Fibroblast of peridontal ligament (primary cell): ENCODE results near the gene SLC6A13.
"Not testable (repeated sequence)": the region's sequence is repeated elsewhere in the genome, so short reads cannot be mapped to it uniquely, and the experiment has no call there.

Source experiments
- DNase-seq: peaks from one replicate; pipeline ENCODE4 v3.0.0-alpha.2; 2010; ENCODE audit errors: extremely low read depth

Gene SLC6A13

GRCh38 chr12:197911-198695 lies 64.5 kb downstream of the SLC6A13 start:
- DNase-seq: no peak

GRCh38 chr12:197347-197746 lies 65.3 kb downstream of the SLC6A13 start:
- no peak for DNase-seq

GRCh38 chr12:196436-196835 lies 66.2 kb downstream of the SLC6A13 start:
- no peak for DNase-seq

GRCh38 chr12:195951-196350 lies 66.7 kb downstream of the SLC6A13 start:
- no peak for DNase-seq

GRCh38 chr12:195156-195555 lies 67.5 kb downstream of the SLC6A13 start:
- DNase-seq: no peak

GRCh38 chr12:194276-194675 lies 68.4 kb downstream of the SLC6A13 start:
- DNase-seq: no peak

- DNase-seq: no peak
Observed at GRCh38 chr12:193261-193660, 69.4 kb downstream of the SLC6A13 start.

- no peak for DNase-seq
Observed at GRCh38 chr12:191541-191940, 71.1 kb downstream of the SLC6A13 start.

- DNase-seq: no peak
Observed at GRCh38 chr12:190881-191280, 71.8 kb downstream of the SLC6A13 start.

- DNase-seq: no peak
Observed at GRCh38 chr12:189622-189962, 73.0 kb downstream of the SLC6A13 start.

GRCh38 chr12:188910-189621 lies 73.6 kb downstream of the SLC6A13 start:
- peak; percentile 32 for DNase-seq

- DNase-seq: not testable (repeated sequence)
Observed at GRCh38 chr12:187986-188909, 74.4 kb downstream of the SLC6A13 start.

GRCh38 chr12:186006-186625 lies 76.5 kb downstream of the SLC6A13 start:
- DNase-seq: no peak

- no peak for DNase-seq
Observed at GRCh38 chr12:185576-185955, 77.1 kb downstream of the SLC6A13 start.

GRCh38 chr12:184811-185575 lies 77.6 kb downstream of the SLC6A13 start:
- no peak for DNase-seq

GRCh38 chr12:182381-182892 lies 80.2 kb downstream of the SLC6A13 start:
- peak; percentile 52 for DNase-seq

GRCh38 chr12:181921-182320 lies 80.7 kb downstream of the SLC6A13 start:
- no peak for DNase-seq

- DNase-seq: no peak
Observed at GRCh38 chr12:180445-180844, 82.2 kb downstream of the SLC6A13 start.

GRCh38 chr12:179885-180284 lies 82.8 kb downstream of the SLC6A13 start:
- no peak for DNase-seq

GRCh38 chr12:179131-179884 lies 83.3 kb downstream of the SLC6A13 start:
- DNase-seq: no peak
